CD4-positive, CD25-positive, alpha-beta regulatory T cell (primary cell): Measurements from ENCODE around the gene ADAMTS13. TPM values are rescaled to one million over a fixed set of nuclear protein-coding genes. Genes with fewer than 3 reads are reported as not detected.

Source experiments
- ATAC-seq, 2 donors: fragments of 150-1000 bp; cut with Tn5 transposase; one replicate each; pipeline ENCODE4 v1.10.0; 2021; ENCODE audit warnings: low read depth in 2 of 2, moderate number of reproducible peaks in 2 of 2, moderate library complexity in 1 of 2
- DNase-seq, 3 donors: peaks; one replicate each; pipeline versions ENCODE4 v3.0.0 to v3.0.0-alpha.2; 2012 to 2022; ENCODE audit warnings: mixed read lengths in 1 of 3
- H3K27ac ChIP-seq: one replicate; pipeline ENCODE4 v1.7.0; 2013; ENCODE audit warnings: mild to moderate bottlenecking, low read length; ENCODE audit not compliant: insufficient read depth, poor library complexity, severe bottlenecking
- H3K27me3 ChIP-seq: one replicate; pipeline ENCODE4 v1.7.0; 2013; ENCODE audit warnings: low read length; ENCODE audit not compliant: control insufficient read depth, insufficient read depth
- H3K36me3 ChIP-seq: one replicate; pipeline ENCODE4 v1.7.0; 2013; ENCODE audit warnings: mild to moderate bottlenecking, low read length, moderate library complexity; ENCODE audit not compliant: control insufficient read depth, insufficient read depth
- H3K4me1 ChIP-seq: 2 replicates; pipeline ENCODE4 v1.7.0; 2013; ENCODE audit warnings: mild to moderate bottlenecking, low read length; ENCODE audit not compliant: insufficient read depth, control insufficient read depth, poor library complexity, severe bottlenecking
- H3K4me3 ChIP-seq: one replicate; pipeline ENCODE4 v1.7.0; 2013; ENCODE audit warnings: low read depth, mild to moderate bottlenecking, low read length, moderate library complexity
- H3K9me3 ChIP-seq, 2 experiments: 1 replicate in 1 of 2; 2 replicates in 1 of 2; pipeline ENCODE4 v1.7.0; 2013; ENCODE audit warnings: low read length in 2 of 2, mild to moderate bottlenecking in 1 of 2, moderate library complexity in 1 of 2; ENCODE audit not compliant: control insufficient read depth in 2 of 2
- H3K27ac Mint-ChIP-seq, 3 donors: one replicate each; pipeline ENCODE4 v1.8.0; 2020 to 2022; ENCODE audit warnings: mild to moderate bottlenecking in 3 of 3, mixed read lengths in 3 of 3, moderate library complexity in 2 of 3
- H3K27me3 Mint-ChIP-seq: one replicate; pipeline ENCODE4 v1.8.0; 2022; ENCODE audit warnings: mild to moderate bottlenecking, mixed read lengths
- H3K36me3 Mint-ChIP-seq: one replicate; pipeline ENCODE4 v1.8.0; 2020; ENCODE audit warnings: mixed read lengths
- H3K4me1 Mint-ChIP-seq, 4 donors: one replicate each; pipeline ENCODE4 v1.8.0; 2020 to 2022; ENCODE audit warnings: mixed read lengths in 4 of 4, mild to moderate bottlenecking in 1 of 4
- H3K4me3 Mint-ChIP-seq, 4 donors: one replicate each; pipeline ENCODE4 v1.8.0; 2020 to 2022; ENCODE audit warnings: mild to moderate bottlenecking in 4 of 4, mixed read lengths in 4 of 4, moderate library complexity in 3 of 4
- H3K9me3 Mint-ChIP-seq, 7 donors: one replicate each; pipeline ENCODE4 v1.8.0; 2020 to 2022; ENCODE audit warnings: mixed read lengths in 7 of 7, mild to moderate bottlenecking in 3 of 7, moderate library complexity in 2 of 7
- polyA plus RNA-seq, 4 donors: library from polyadenylated mRNA; unstranded; fragments of 300-500 nt; fragmentation: Illumina TruSeq; gene quantifications; one replicate each; pipeline ENCODE4 v1.2.3, GENCODE V29; 2021
- total RNA-seq: library from RNA; stranded (reverse); gene quantifications from one replicate; pipeline ENCODE4 v1.2.3, GENCODE V29; 2022

The ADAMTS13 gene
- total and polyA plus RNA-seq, 5 donors from 2014 or later = 0.10 to 0.47 TPM; not detected in 3

DNA sequence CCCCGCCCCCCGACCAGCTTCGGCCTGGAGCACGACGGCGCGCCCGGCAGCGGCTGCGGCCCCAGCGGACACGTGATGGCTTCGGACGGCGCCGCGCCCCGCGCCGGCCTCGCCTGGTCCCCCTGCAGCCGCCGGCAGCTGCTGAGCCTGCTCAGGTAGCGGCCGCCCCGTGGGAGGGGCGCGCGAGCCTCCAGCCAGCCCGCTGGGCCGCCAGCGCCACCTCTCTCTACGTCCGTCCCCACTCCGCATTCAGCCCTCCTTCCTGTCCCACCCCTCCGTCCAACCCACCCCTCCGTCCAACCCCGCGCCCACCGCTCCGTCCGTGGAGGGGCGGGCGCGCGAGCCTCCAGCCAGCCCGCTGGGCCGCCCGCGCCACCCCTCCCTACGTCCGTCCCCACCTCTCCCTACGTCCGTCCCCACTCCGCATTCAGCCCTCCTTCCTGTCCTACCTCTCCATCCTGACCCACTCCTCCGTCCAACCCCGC lies 6.5 kb downstream of the ADAMTS13 start:
- Histone ChIP-seq H3K4me3 (no peak overlapping the region), H3K36me3 (no peaks in the 10 kb centered on the region), H3K4me1 (no peaks in the 10 kb centered on the region), H3K27ac (no peak overlapping the region), H3K9me3 (no peaks in the 10 kb centered on the region), H3K27me3 (no peaks in the 10 kb centered on the region)
- Mint-ChIP-seq H3K9me3 (peaks cover 0 to under 1% (median 0%) of the 10 kb centered on the region in 7 donors), H3K4me3 (no peak overlapping the region), H3K4me1 (peaks cover 0 to 9% (median 0%) of the 10 kb centered on the region in 4 donors), H3K36me3 (no peaks in the 10 kb centered on the region), H3K27me3 (peaks cover 40% of the 10 kb centered on the region), H3K27ac (no peak overlapping the region)
- ATAC-seq = no peak
- DNase-seq = no peak

DNA sequence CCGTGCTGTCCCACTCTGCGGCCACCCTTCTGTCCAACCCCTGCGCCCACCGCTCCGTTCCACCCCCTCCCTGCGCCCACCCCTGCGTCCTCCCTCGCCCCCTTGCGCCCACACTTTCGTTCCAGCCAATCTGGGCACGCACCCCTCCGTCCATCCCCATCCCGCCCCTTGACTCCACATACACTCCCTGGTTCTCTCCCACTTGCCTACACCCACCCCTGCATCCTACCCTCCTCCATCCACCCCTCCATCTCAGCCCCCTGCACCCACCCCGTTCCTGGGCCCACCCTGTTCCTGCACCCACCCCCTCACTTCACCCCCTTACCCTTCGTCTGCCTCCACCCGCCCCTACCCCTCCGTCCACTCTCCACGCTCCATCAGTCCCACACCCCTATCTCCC lies 7.0 kb downstream of the ADAMTS13 start:
- Mint-ChIP-seq H3K27ac (no peak overlapping the region), H3K36me3 (no peaks in the 10 kb centered on the region), H3K4me1 (peaks cover 0 to 9% (median 0%) of the 10 kb centered on the region in 4 donors), H3K27me3 (peaks cover 37% of the 10 kb centered on the region), H3K9me3 (peaks cover 0 to 2% (median 0%) of the 10 kb centered on the region in 7 donors), H3K4me3 (no peak overlapping the region)
- H3K27ac ChIP-seq = no peak overlapping the region
- H3K4me3 ChIP-seq = no peak overlapping the region
- H3K9me3 ChIP-seq = no peaks in the 10 kb centered on the region
- DNase-seq (no peak), ATAC-seq (no peak)
- H3K36me3 ChIP-seq = no peaks in the 10 kb centered on the region
- no peaks in the 10 kb centered on the region for H3K27me3 ChIP-seq
- no peaks in the 10 kb centered on the region for H3K4me1 ChIP-seq

DNA sequence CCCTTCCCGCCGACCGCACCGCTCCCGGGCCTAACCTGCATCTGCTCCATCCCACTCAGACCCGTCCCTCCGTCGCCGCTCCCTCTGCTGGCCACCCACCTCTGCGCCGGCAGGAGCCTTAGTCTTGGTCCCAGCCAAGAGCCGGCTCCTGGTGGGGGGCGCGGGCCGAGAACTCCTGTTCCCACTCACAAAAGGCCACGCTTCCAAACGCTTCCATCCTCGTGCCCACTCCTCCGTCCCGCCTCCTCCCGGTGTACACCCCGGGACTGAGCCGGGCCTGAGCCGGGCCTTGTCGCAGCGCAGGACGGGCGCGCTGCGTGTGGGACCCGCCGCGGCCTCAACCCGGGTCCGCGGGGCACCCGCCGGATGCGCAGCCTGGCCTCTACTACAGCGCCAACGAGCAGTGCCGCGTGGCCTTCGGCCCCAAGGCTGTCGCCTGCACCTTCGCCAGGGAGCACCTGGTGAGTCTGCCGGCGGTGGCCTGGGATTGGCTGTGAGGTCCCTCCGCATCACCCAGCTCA lies 7.5 kb downstream of the ADAMTS13 start:
- H3K4me1 ChIP-seq = no peaks in the 10 kb centered on the region
- H3K27ac Mint-ChIP-seq = no peak overlapping the region
- ATAC-seq (peak; percentile 34 to 37), DNase-seq (no peak)
- H3K4me3 Mint-ChIP-seq = no peak overlapping the region
- no peaks in the 10 kb centered on the region for H3K9me3 ChIP-seq
- peaks cover 0 to 9% (median under 1%) of the 10 kb centered on the region in 4 donors for H3K4me1 Mint-ChIP-seq
- H3K27me3 Mint-ChIP-seq = peaks cover 34% of the 10 kb centered on the region
- H3K36me3 Mint-ChIP-seq = no peaks in the 10 kb centered on the region
- H3K36me3 ChIP-seq = no peaks in the 10 kb centered on the region
- peaks cover 0 to 2% (median 0%) of the 10 kb centered on the region in 7 donors for H3K9me3 Mint-ChIP-seq
- H3K4me3 ChIP-seq = no peak overlapping the region
- no peak overlapping the region for H3K27ac ChIP-seq
- no peaks in the 10 kb centered on the region for H3K27me3 ChIP-seq

GRCh38 chr9:133430244-133430643 lies 8.1 kb downstream of the ADAMTS13 start:
- H3K36me3 Mint-ChIP-seq = no peaks in the 10 kb centered on the region
- H3K4me3 Mint-ChIP-seq = no peak overlapping the region
- Histone ChIP-seq H3K27ac (no peak overlapping the region), H3K27me3 (no peaks in the 10 kb centered on the region), H3K4me3 (no peak overlapping the region), H3K36me3 (no peaks in the 10 kb centered on the region), H3K4me1 (no peaks in the 10 kb centered on the region), H3K9me3 (no peaks in the 10 kb centered on the region)
- ATAC-seq = no peak
- peaks cover 0 to 2% (median 0%) of the 10 kb centered on the region in 7 donors for H3K9me3 Mint-ChIP-seq
- no peak for DNase-seq
- peaks cover 34% of the 10 kb centered on the region for H3K27me3 Mint-ChIP-seq
- peaks cover 0 to 9% (median 1%) of the 10 kb centered on the region in 4 donors for H3K4me1 Mint-ChIP-seq
- H3K27ac Mint-ChIP-seq = no peak overlapping the region

GRCh38 chr9:133433351-133433843 lies 11.2 kb downstream of the ADAMTS13 start:
- no peaks in the 10 kb centered on the region for H3K4me1 ChIP-seq
- Mint-ChIP-seq H3K4me3 (no peak overlapping the region), H3K27ac (no peak overlapping the region), H3K4me1 (peaks cover 0 to 4% (median 1%) of the 10 kb centered on the region in 4 donors), H3K27me3 (peaks cover 17% of the 10 kb centered on the region), H3K36me3 (no peaks in the 10 kb centered on the region), H3K9me3 (peaks cover 0 to 2% (median 0%) of the 10 kb centered on the region in 7 donors)
- no peak for ATAC-seq
- no peak for DNase-seq
- H3K9me3 ChIP-seq = no peaks in the 10 kb centered on the region
- H3K27me3 ChIP-seq = no peaks in the 10 kb centered on the region
- H3K36me3 ChIP-seq = no peaks in the 10 kb centered on the region
- no peak overlapping the region for H3K4me3 ChIP-seq
- H3K27ac ChIP-seq = no peak overlapping the region

DNA sequence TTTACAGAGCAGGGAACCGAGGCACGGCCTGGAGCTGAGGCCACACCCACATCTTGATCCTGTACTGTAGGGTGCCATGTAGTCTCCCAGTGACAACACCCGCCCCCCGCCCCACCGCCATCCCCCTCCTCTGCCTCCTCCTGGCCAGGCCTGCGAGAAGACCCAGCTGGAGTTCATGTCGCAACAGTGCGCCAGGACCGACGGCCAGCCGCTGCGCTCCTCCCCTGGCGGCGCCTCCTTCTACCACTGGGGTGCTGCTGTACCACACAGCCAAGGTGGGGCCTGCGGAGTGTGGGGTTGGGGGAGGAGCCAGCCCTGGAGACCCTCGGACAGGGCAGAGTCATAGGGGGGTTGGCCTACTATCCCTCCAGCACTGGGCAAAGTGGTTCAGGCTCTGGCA lies 14.5 kb downstream of the ADAMTS13 start:
- H3K9me3 Mint-ChIP-seq = peaks cover 0 to 2% (median 0%) of the 10 kb centered on the region in 7 donors

DNA sequence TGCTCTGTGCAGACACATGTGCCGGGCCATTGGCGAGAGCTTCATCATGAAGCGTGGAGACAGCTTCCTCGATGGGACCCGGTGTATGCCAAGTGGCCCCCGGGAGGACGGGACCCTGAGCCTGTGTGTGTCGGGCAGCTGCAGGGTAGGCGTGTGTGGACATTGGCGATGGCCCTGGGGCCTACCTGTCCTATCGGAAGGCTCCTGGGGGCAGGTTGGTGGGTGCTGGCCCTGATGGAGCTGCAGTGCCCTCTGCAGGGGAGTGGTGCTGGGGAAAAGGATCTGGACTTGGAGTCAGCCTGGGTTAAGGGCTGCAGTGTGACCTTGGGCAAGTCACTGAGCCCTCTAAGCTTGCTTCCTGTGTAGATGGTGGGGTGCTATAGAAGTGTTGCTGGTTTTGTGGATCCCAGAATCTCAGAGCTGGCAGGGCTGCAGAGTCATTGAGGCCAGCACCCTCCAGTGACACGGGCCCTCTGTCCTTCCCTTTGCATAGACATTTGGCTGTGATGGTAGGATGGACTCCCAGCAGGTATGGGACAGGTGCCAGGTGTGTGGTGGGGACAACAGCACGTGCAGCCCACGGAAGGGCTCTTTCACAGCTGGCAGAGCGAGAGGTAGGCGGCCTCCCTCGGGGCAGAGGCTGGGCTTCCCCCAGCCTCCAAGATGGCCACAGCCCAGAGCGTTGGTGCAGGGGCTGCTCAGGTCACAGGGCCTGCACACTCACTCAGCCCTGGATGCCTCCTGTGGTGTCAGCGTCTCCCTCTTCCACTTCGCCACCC lies 15.8 kb downstream of the ADAMTS13 start:
- no peak overlapping the region for H3K27ac ChIP-seq

More for the DNA sequence above, 14.5 kb downstream of the ADAMTS13 start:
- DNase-seq (no peak), ATAC-seq (no peak)
- H3K9me3 ChIP-seq = no peaks in the 10 kb centered on the region
- H3K27me3 Mint-ChIP-seq = peaks cover 5% of the 10 kb centered on the region
- no peak overlapping the region for H3K4me3 Mint-ChIP-seq
- no peak overlapping the region for H3K4me3 ChIP-seq
- H3K4me1 Mint-ChIP-seq = peaks cover 0 to 3% (median 1%) of the 10 kb centered on the region in 4 donors
- H3K27ac ChIP-seq = no peak overlapping the region
- no peaks in the 10 kb centered on the region for H3K27me3 ChIP-seq
- no peaks in the 10 kb centered on the region for H3K4me1 ChIP-seq
- no peaks in the 10 kb centered on the region for H3K36me3 Mint-ChIP-seq
- H3K27ac Mint-ChIP-seq = no peak overlapping the region
- no peaks in the 10 kb centered on the region for H3K36me3 ChIP-seq

More for the DNA sequence above, 15.8 kb downstream of the ADAMTS13 start:
- Histone ChIP-seq H3K36me3 (no peaks in the 10 kb centered on the region), H3K4me3 (no peak overlapping the region), H3K27me3 (no peaks in the 10 kb centered on the region), H3K9me3 (no peaks in the 10 kb centered on the region), H3K4me1 (no peaks in the 10 kb centered on the region)
- H3K27me3 Mint-ChIP-seq = no peaks in the 10 kb centered on the region
- peaks cover 0 to 2% (median 0%) of the 10 kb centered on the region in 7 donors for H3K9me3 Mint-ChIP-seq
- H3K4me3 Mint-ChIP-seq = no peak overlapping the region
- H3K27ac Mint-ChIP-seq = no peak overlapping the region
- peaks cover 0 to 3% (median 1%) of the 10 kb centered on the region in 4 donors for H3K4me1 Mint-ChIP-seq
- no peak for ATAC-seq
- no peaks in the 10 kb centered on the region for H3K36me3 Mint-ChIP-seq
- no peak for DNase-seq
